CD4-positive, alpha-beta T cell (primary cell): Measurements from ENCODE around the gene VAPB. TPM values are rescaled to one million over a fixed set of nuclear protein-coding genes. Genes with fewer than 3 reads are reported as not detected.

ENCODE experiments used
- ATAC-seq: fragments of 200-7000 bp; cut with Tn5 transposase; one replicate; pipeline ENCODE4 v1.10.0; 2022; ENCODE audit warnings: mild to moderate bottlenecking; ENCODE audit not compliant: poor library complexity
- CTCF ChIA-PET: fragments of 350-600 bp; sonication (Branson Sonifier 250); formaldehyde crosslinking; loops from one replicate; lab custom pipeline; 2021; ENCODE audit warnings: antibody characterized with exemption, inconsistent platforms; lab: Charles Lee
- POLR2A ChIA-PET: fragments of 350-600 bp; sonication (Branson Sonifier 250); formaldehyde crosslinking; loops from one replicate; lab custom pipeline; 2021; ENCODE audit warnings: antibody characterized with exemption, inconsistent platforms; lab: Charles Lee
- DNase-seq, 14 experiments: peaks; one replicate each; pipeline ENCODE4 v3.0.0-alpha.2; 2013 to 2020; ENCODE audit warnings: mixed read lengths in 2 of 14
- H3K27ac ChIP-seq, 2 donors: one replicate each; pipeline versions ENCODE4 v1.5.1 to v1.7.0; 2013; ENCODE audit warnings: low read length in 2 of 2, low read depth in 1 of 2, mild to moderate bottlenecking in 1 of 2
- H3K27me3 ChIP-seq, 2 experiments: 1 replicate in 1 of 2; 2 replicates in 1 of 2; pipeline versions ENCODE4 v1.6.1 to v1.7.0; 2013; ENCODE audit warnings: low read length in 2 of 2, control low read depth in 1 of 2, mild to moderate bottlenecking in 1 of 2, moderate library complexity in 1 of 2; ENCODE audit not compliant: insufficient read depth in 2 of 2, control insufficient read depth in 1 of 2
- H3K36me3 ChIP-seq: one replicate; pipeline ENCODE4 v1.6.1; 2013; ENCODE audit warnings: low read length, control low read depth; ENCODE audit not compliant: insufficient read depth
- H3K4me1 ChIP-seq: one replicate; pipeline ENCODE4 v1.6.1; 2013; ENCODE audit warnings: low read length, control low read depth; ENCODE audit not compliant: insufficient read depth
- H3K4me3 ChIP-seq: one replicate; pipeline ENCODE4 v1.5.1; 2013; ENCODE audit warnings: mild to moderate bottlenecking, low read length, moderate library complexity
- H3K9me3 ChIP-seq, 2 experiments: 1 replicate in 1 of 2; 2 replicates in 1 of 2; pipeline versions ENCODE4 v1.6.1 to v1.7.0; 2013; ENCODE audit warnings: low read length in 2 of 2, mild to moderate bottlenecking in 2 of 2, control low read depth in 1 of 2, moderate library complexity in 1 of 2; ENCODE audit not compliant: control insufficient read depth in 1 of 2, insufficient read depth in 1 of 2
- H3K27ac Mint-ChIP-seq: one replicate; pipeline ENCODE4 v1.8.0; 2020; ENCODE audit warnings: mixed read lengths
- H3K27me3 Mint-ChIP-seq: one replicate; pipeline ENCODE4 v1.8.0; 2021; ENCODE audit warnings: mixed read lengths
- H3K36me3 Mint-ChIP-seq: one replicate; pipeline ENCODE4 v1.8.0; 2021; ENCODE audit warnings: low read depth, mixed read lengths
- H3K4me1 Mint-ChIP-seq: one replicate; pipeline ENCODE4 v1.8.0; 2021; ENCODE audit warnings: low read depth, mixed read lengths
- H3K4me3 Mint-ChIP-seq: one replicate; pipeline ENCODE4 v1.8.0; 2020; ENCODE audit warnings: mild to moderate bottlenecking, mixed read lengths
- H3K9me3 Mint-ChIP-seq: one replicate; pipeline ENCODE4 v1.8.0; 2020; ENCODE audit warnings: mixed read lengths
- CTCF ChIP-seq: fragments of 200-600 bp; IDR thresholded peaks from one replicate; pipeline ENCODE4 v1.8.0; 2022; ENCODE audit warnings: antibody characterized with exemption, mild to moderate bottlenecking
- intact Hi-C, 2 experiments: fragments of 100-400 bp; cut with DNase I in 1 of 2; cut with micrococcal nuclease in 1 of 2; formaldehyde crosslinking; loops; one replicate each; pipeline versions ENCODE4 v1.15.1 to v1.9.0; 2023 to 2025; cut with DNase I, micrococcal nuclease
- total RNA-seq, 174 experiments: library from RNA in 2 of 174; stranded (reverse) in 2 of 174; gene quantifications; one replicate each; pipeline ENCODE4 v1.2.3 and lab custom pipeline; 2021 to 2026

Gene VAPB
- total RNA-seq, 2 experiments from 2014 or later = 25.2 to 29.4 TPM

- intact Hi-C loops = loop anchor here in 1 of 2 experiments (5.0 kb wide), 3 partner anchors 98 to 247 kb away; partner anchors contain the start of genes RAB22A and STX16
- H3K36me3 Mint-ChIP-seq = no peaks in the 10 kb centered on the region
- peaks cover 33% of the 10 kb centered on the region for H3K4me1 ChIP-seq
- no peaks in the 10 kb centered on the region for H3K9me3 ChIP-seq
- no peak overlapping the region for H3K27ac Mint-ChIP-seq
- H3K9me3 Mint-ChIP-seq = no peaks in the 10 kb centered on the region
- H3K4me1 Mint-ChIP-seq = peaks cover 35% of the 10 kb centered on the region
- H3K36me3 ChIP-seq = no peaks in the 10 kb centered on the region
- no peaks in the 10 kb centered on the region for H3K27me3 Mint-ChIP-seq
- DNase-seq (no peak), ATAC-seq (no peak)
- no peak for TF ChIP-seq CTCF
- no peak overlapping the region for H3K4me3 Mint-ChIP-seq
- no peak overlapping the region for H3K4me3 ChIP-seq
- no peaks in the 10 kb centered on the region for H3K27me3 ChIP-seq
- POLR2A ChIA-PET = interaction anchor here (1.6 kb wide), 1 partner anchor 17 kb away, joined by 6 read pairs; the partner anchor contains the start of gene VAPB
- CTCF ChIA-PET = no interaction called here
- no peak overlapping the region for H3K27ac ChIP-seq
These were observed 16.7 kb downstream of the VAPB start for GRCh38 chr20:58405504-58406291.

GRCh38 chr20:58406422-58407001, 17.5 kb downstream of the VAPB start:
- POLR2A ChIA-PET = interaction anchor here (1.6 kb wide), 1 partner anchor 18 kb away, joined by 6 read pairs; the partner anchor contains the start of gene VAPB
- Mint-ChIP-seq H3K27me3 (no peaks in the 10 kb centered on the region), H3K27ac (no peak overlapping the region), H3K36me3 (no peaks in the 10 kb centered on the region), H3K4me3 (no peak overlapping the region), H3K9me3 (no peaks in the 10 kb centered on the region), H3K4me1 (peaks cover 38% of the 10 kb centered on the region)
- Histone ChIP-seq H3K4me1 (peaks cover 30% of the 10 kb centered on the region), H3K27me3 (no peaks in the 10 kb centered on the region), H3K4me3 (no peak overlapping the region), H3K9me3 (no peaks in the 10 kb centered on the region), H3K27ac (no peak overlapping the region), H3K36me3 (no peaks in the 10 kb centered on the region)
- TF ChIP-seq CTCF = no peak
- ATAC-seq (no peak), DNase-seq (no peak)
- CTCF ChIA-PET = no interaction called here
- intact Hi-C loops = loop anchor here in 1 of 2 experiments (5.0 kb wide), 3 partner anchors 99 to 246 kb away; partner anchors contain the start of genes RAB22A and STX16

GRCh38 chr20:58407201-58407873, 18.3 kb downstream of the VAPB start:
- intact Hi-C loops = loop anchor here in 1 of 2 experiments (5.0 kb wide), 3 partner anchors 100 to 245 kb away; partner anchors contain the start of genes RAB22A and STX16
- no peak overlapping the region for H3K4me3 ChIP-seq
- peak overlapping the region in 1 of 2 donors; percentile 65 for H3K27ac ChIP-seq

More at GRCh38 chr20:58407201-58407873, 18.3 kb downstream of the VAPB start:
- H3K27ac Mint-ChIP-seq = peak overlapping the region; percentile 88
- peak; percentile 18 for ATAC-seq
- H3K4me3 Mint-ChIP-seq = peak overlapping the region; percentile 0
- H3K27me3 Mint-ChIP-seq = no peaks in the 10 kb centered on the region
- Histone ChIP-seq H3K9me3 (no peaks in the 10 kb centered on the region), H3K4me1 (peaks cover 23% of the 10 kb centered on the region), H3K36me3 (no peaks in the 10 kb centered on the region), H3K27me3 (no peaks in the 10 kb centered on the region)
- no peaks in the 10 kb centered on the region for H3K36me3 Mint-ChIP-seq
- DNase-seq = peak in 1 of 14 experiments; percentile 11
- CTCF ChIA-PET = no interaction called here
- POLR2A ChIA-PET = interaction anchor here (1.1 to 1.9 kb wide), 3 partner anchors 13 to 98 kb away, joined by 3 to 20 read pairs (median 8); partner anchors contain the start of genes RAB22A and VAPB
- TF ChIP-seq CTCF = no peak
- no peaks in the 10 kb centered on the region for H3K9me3 Mint-ChIP-seq
- peaks cover 38% of the 10 kb centered on the region for H3K4me1 Mint-ChIP-seq
